Keratinocyte (primary cell): ENCODE measurements around the gene TNS3. TPM values are rescaled to one million over a fixed set of nuclear protein-coding genes. Genes with fewer than 3 reads are reported as not detected.

ENCODE experiments used
- DNase-seq: peaks from one replicate; pipeline ENCODE4 v3.0.0-alpha.2; 2011; ENCODE audit warnings: low read depth, missing footprints, low spot score
- FAIRE-seq: peaks from 2 replicates; lab custom pipeline; 2011; peaks lifted over from hg19 to GRCh38; lab: Jason Lieb, UNC
- H2AFZ ChIP-seq: 2 replicates; pipeline ENCODE4 v1.6.0; 2012; ENCODE audit warnings: low read length, control low read depth, inconsistent platforms; ENCODE audit not compliant: control insufficient read depth
- H3K27ac ChIP-seq: 2 replicates; pipeline ENCODE4 v1.5.1; 2011; ENCODE audit warnings: low read length; ENCODE audit not compliant: control insufficient read depth, insufficient read depth
- H3K27me3 ChIP-seq: 3 replicates; pipeline ENCODE4 v1.6.0; 2011; ENCODE audit warnings: low read length; ENCODE audit not compliant: control insufficient read depth, insufficient read depth; ENCODE audit errors: extremely low read depth
- H3K36me3 ChIP-seq, 2 experiments: 2 replicates in 1 of 2; 3 replicates in 1 of 2; pipeline ENCODE4 v1.5.1; 2011; ENCODE audit warnings: low read length in 2 of 2, mild to moderate bottlenecking in 1 of 2; ENCODE audit not compliant: control insufficient read depth in 2 of 2, insufficient read depth in 2 of 2; ENCODE audit errors: extremely low read depth in 1 of 2
- H3K4me1 ChIP-seq: 3 replicates; pipeline ENCODE4 v1.5.1; 2011; ENCODE audit warnings: low read length; ENCODE audit not compliant: control insufficient read depth, insufficient read depth; ENCODE audit errors: extremely low read depth
- H3K4me2 ChIP-seq: 3 replicates; pipeline ENCODE4 v1.6.0; 2011; ENCODE audit warnings: low read depth, low read length; ENCODE audit not compliant: control insufficient read depth, insufficient read depth; ENCODE audit errors: extremely low read depth
- H3K4me3 ChIP-seq, 3 experiments: fragments of 200-600 bp in 1 of 3; sonication (generic) in 1 of 3; 2 replicates in 2 of 3; 3 replicates in 1 of 3; pipeline ENCODE4 v1.5.1; 2011 to 2016; ENCODE audit warnings: low read length in 3 of 3, mild to moderate bottlenecking in 3 of 3, control low read depth in 2 of 3, inconsistent platforms in 1 of 3, low read depth in 1 of 3, mixed read lengths in 1 of 3, mixed run types in 1 of 3, moderate library complexity in 1 of 3; ENCODE audit not compliant: control insufficient read depth in 2 of 3, insufficient read depth in 2 of 3; ENCODE audit errors: extremely low read depth in 1 of 3
- H3K79me2 ChIP-seq: 2 replicates; pipeline ENCODE4 v1.6.0; 2012; ENCODE audit warnings: low read length; ENCODE audit not compliant: control insufficient read depth, insufficient read depth
- H3K9ac ChIP-seq: 3 replicates; pipeline ENCODE4 v1.6.0; 2011; ENCODE audit warnings: low read length; ENCODE audit not compliant: control insufficient read depth, insufficient read depth; ENCODE audit errors: extremely low read depth
- H3K9me1 ChIP-seq: 3 replicates; pipeline ENCODE4 v1.6.0; 2011; ENCODE audit warnings: low read length; ENCODE audit not compliant: control insufficient read depth, insufficient read depth; ENCODE audit errors: extremely low read depth
- H3K9me3 ChIP-seq: 2 replicates; pipeline ENCODE4 v1.5.1; 2012; ENCODE audit warnings: low read depth, low read length; ENCODE audit not compliant: control insufficient read depth
- H4K20me1 ChIP-seq: 3 replicates; pipeline ENCODE4 v1.6.0; 2011; ENCODE audit warnings: low read length; ENCODE audit not compliant: control insufficient read depth, insufficient read depth; ENCODE audit errors: extremely low read depth
- EZH2 ChIP-seq: IDR thresholded peaks from one replicate; pipeline ENCODE4 v1.6.1; 2012; ENCODE audit warnings: inconsistent platforms, mild to moderate bottlenecking, low read length, moderate library complexity
- dilution Hi-C: fragments of 300-500 bp; cut with MboI; formaldehyde crosslinking; loops from one replicate; pipeline ENCODE4 v1.7.0; 2020; ENCODE audit warnings: low sequenced_read_pairs; ENCODE audit not compliant: extremely low pct_ligation_motif_present
- polyA plus RNA-seq, 5 experiments: library from polyadenylated mRNA; depleted of rRNA in 3 of 5; stranded (reverse) in 3 of 5; stranded (forward) in 1 of 5; unstranded in 1 of 5; fragments of >200 nt; gene quantifications; 1 replicate in 1 of 5; 2 replicates in 3 of 5; 3 replicates in 1 of 5; pipeline versions ENCODE4 v1.2.1 to v1.2.3, GENCODE V29; 2011 to 2012; ENCODE audit warnings: missing spikeins in 2 of 5, low read depth in 1 of 5, low replicate concordance in 1 of 5
- TF ChIP-seq, protein P1 (sequence below), 3 experiments: IDR thresholded peaks in 1 of 3; conservative IDR thresholded peaks in 1 of 3; optimal IDR thresholded peaks in 1 of 3; 2 replicates in 2 of 3; 3 replicates in 1 of 3; pipeline versions ENCODE3 to v1.5.1; 2011; ENCODE audit warnings: low read length in 3 of 3, mild to moderate bottlenecking in 3 of 3, moderate library complexity in 2 of 3, control low read depth in 1 of 3, inconsistent platforms in 1 of 3; ENCODE audit not compliant: insufficient read depth in 2 of 3; ENCODE audit errors: extremely low read depth in 1 of 3

Gene TNS3
- polyA plus RNA-seq, 1 donor (not counting 4 experiments of a cell fraction or from before 2014, with no cell fraction given): 3.9 TPM

GRCh38 chr7:47472444-47473157 is 109.3 kb downstream of the TNS3 start:
- H3K9ac ChIP-seq: no peak overlapping the region
- H3K9me1 ChIP-seq: no peaks in the 10 kb centered on the region
- DNase-seq: no peak
- no peak overlapping the region for H3K4me3 ChIP-seq
- peaks cover 10% of the 10 kb centered on the region for H3K4me1 ChIP-seq
- dilution Hi-C loops: no loop called here
- H3K9me3 ChIP-seq: no peaks in the 10 kb centered on the region
- no peak overlapping the region for H2AFZ ChIP-seq
- H3K27ac ChIP-seq: no peak overlapping the region
- TF ChIP-seq, protein P1, sequence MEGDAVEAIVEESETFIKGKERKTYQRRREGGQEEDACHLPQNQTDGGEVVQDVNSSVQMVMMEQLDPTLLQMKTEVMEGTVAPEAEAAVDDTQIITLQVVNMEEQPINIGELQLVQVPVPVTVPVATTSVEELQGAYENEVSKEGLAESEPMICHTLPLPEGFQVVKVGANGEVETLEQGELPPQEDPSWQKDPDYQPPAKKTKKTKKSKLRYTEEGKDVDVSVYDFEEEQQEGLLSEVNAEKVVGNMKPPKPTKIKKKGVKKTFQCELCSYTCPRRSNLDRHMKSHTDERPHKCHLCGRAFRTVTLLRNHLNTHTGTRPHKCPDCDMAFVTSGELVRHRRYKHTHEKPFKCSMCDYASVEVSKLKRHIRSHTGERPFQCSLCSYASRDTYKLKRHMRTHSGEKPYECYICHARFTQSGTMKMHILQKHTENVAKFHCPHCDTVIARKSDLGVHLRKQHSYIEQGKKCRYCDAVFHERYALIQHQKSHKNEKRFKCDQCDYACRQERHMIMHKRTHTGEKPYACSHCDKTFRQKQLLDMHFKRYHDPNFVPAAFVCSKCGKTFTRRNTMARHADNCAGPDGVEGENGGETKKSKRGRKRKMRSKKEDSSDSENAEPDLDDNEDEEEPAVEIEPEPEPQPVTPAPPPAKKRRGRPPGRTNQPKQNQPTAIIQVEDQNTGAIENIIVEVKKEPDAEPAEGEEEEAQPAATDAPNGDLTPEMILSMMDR (optimal IDR thresholded peaks at IDR 0.05 in 1 of 3, IDR thresholded peaks at IDR 0.05 in 1 of 3, conservative IDR thresholded peaks at IDR 0.05 in 1 of 3; ENCODE audit: extremely low read depth in 1 of 3, insufficient read depth in 2 of 3, low read length in 3 of 3): no peak
- no peak for TF ChIP-seq EZH2
- FAIRE-seq: no peak
- no peaks in the 10 kb centered on the region for H3K79me2 ChIP-seq
- H3K27me3 ChIP-seq: peaks cover 3% of the 10 kb centered on the region
- no peak overlapping the region for H3K4me2 ChIP-seq
- H4K20me1 ChIP-seq: no peaks in the 10 kb centered on the region
- H3K36me3 ChIP-seq: no peaks in the 10 kb centered on the region

- no peaks in the 10 kb centered on the region for H3K9me3 ChIP-seq
- DNase-seq (no peak), FAIRE-seq (no peak)
- dilution Hi-C loops: no loop called here
- H3K27me3 ChIP-seq: peaks cover 3% of the 10 kb centered on the region
- H2AFZ ChIP-seq: no peak overlapping the region
- no peaks in the 10 kb centered on the region for H4K20me1 ChIP-seq
- no peaks in the 10 kb centered on the region for H3K79me2 ChIP-seq
- H3K9ac ChIP-seq: no peak overlapping the region
- H3K27ac ChIP-seq: no peak overlapping the region
- H3K36me3 ChIP-seq: no peaks in the 10 kb centered on the region
- H3K9me1 ChIP-seq: no peaks in the 10 kb centered on the region
- no peak for TF ChIP-seq EZH2
- TF ChIP-seq, protein P1 (optimal IDR thresholded peaks at IDR 0.05 in 1 of 3, IDR thresholded peaks at IDR 0.05 in 1 of 3, conservative IDR thresholded peaks at IDR 0.05 in 1 of 3; ENCODE audit: extremely low read depth in 1 of 3, insufficient read depth in 2 of 3, low read length in 3 of 3): no peak
- no peak overlapping the region for H3K4me2 ChIP-seq
- no peak overlapping the region for H3K4me3 ChIP-seq
- peaks cover 10% of the 10 kb centered on the region for H3K4me1 ChIP-seq
Measured at GRCh38 chr7:47471831-47472230, 110.1 kb downstream of the TNS3 start.
